Measurements from ENCODE around the gene SEPTIN7.

The SEPTIN7 gene

DNA sequence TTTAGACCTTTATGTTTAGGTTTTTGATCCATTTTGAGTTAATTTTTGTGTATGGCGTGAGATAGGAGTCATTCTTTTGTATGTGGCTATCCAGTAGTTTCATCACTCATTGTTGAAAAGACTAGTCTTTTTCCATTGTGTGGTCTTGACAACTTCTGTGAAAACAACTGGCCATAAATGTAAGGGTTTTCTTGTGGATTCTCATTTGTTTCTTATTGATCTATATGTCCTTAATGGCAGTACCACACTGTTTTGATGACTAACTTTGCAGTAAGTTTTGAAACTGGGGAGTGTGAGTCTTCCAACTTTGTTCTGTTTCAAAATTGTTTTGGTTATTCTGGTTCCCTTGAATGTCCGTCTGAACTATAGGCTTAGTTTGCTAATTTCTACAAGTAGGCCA is 16.3 kb downstream of the SEPTIN7 start:
- H2AFZ ChIP-seq: no peak overlapping the region
- no peak overlapping the region for H3K27ac ChIP-seq
- TF ChIP-seq, protein P1, sequence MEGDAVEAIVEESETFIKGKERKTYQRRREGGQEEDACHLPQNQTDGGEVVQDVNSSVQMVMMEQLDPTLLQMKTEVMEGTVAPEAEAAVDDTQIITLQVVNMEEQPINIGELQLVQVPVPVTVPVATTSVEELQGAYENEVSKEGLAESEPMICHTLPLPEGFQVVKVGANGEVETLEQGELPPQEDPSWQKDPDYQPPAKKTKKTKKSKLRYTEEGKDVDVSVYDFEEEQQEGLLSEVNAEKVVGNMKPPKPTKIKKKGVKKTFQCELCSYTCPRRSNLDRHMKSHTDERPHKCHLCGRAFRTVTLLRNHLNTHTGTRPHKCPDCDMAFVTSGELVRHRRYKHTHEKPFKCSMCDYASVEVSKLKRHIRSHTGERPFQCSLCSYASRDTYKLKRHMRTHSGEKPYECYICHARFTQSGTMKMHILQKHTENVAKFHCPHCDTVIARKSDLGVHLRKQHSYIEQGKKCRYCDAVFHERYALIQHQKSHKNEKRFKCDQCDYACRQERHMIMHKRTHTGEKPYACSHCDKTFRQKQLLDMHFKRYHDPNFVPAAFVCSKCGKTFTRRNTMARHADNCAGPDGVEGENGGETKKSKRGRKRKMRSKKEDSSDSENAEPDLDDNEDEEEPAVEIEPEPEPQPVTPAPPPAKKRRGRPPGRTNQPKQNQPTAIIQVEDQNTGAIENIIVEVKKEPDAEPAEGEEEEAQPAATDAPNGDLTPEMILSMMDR (IDR thresholded peaks at IDR 0.05): no peak
- no peaks in the 10 kb centered on the region for H3K36me3 ChIP-seq (ENCODE audit: control insufficient read depth, insufficient read depth, low read length)
- no peaks in the 10 kb centered on the region for H3K27me3 ChIP-seq (ENCODE audit: control insufficient read depth, insufficient read depth, low read length)
- no peaks in the 10 kb centered on the region for H3K4me1 ChIP-seq
- H3K9me3 ChIP-seq (ENCODE audit: control insufficient read depth, low read length): no peaks in the 10 kb centered on the region
- peaks cover 51% of the 10 kb centered on the region for H3K79me2 ChIP-seq
- H3K9ac ChIP-seq: no peak overlapping the region
- no peak overlapping the region for H3K4me3 ChIP-seq (ENCODE audit: low read depth, low read length)
- H3K4me2 ChIP-seq (ENCODE audit: low read length): no peak overlapping the region

- Histone ChIP-seq H3K27me3 (ENCODE audit: control insufficient read depth, insufficient read depth, low read length) (no peaks in the 10 kb centered on the region), H2AFZ (no peak overlapping the region), H3K4me3 (ENCODE audit: low read depth, low read length) (no peak overlapping the region), H3K79me2 (peaks cover 55% of the 10 kb centered on the region), H3K4me2 (ENCODE audit: low read length) (no peak overlapping the region), H3K9ac (no peak overlapping the region), H3K27ac (no peak overlapping the region), H3K36me3 (ENCODE audit: control insufficient read depth, insufficient read depth, low read length) (no peaks in the 10 kb centered on the region), H3K4me1 (no peaks in the 10 kb centered on the region), H3K9me3 (ENCODE audit: control insufficient read depth, low read length) (no peaks in the 10 kb centered on the region)
- TF ChIP-seq, protein P1 (IDR thresholded peaks at IDR 0.05): no peak
Measured at GRCh38 chr7:35817930-35818329, 17.1 kb downstream of the SEPTIN7 start.

- Histone ChIP-seq H3K79me2 (peaks cover 53% of the 10 kb centered on the region), H2AFZ (no peak overlapping the region), H3K9ac (no peak overlapping the region), H3K27ac (no peak overlapping the region), H3K4me1 (peaks cover 3% of the 10 kb centered on the region), H3K27me3 (ENCODE audit: control insufficient read depth, insufficient read depth, low read length) (no peaks in the 10 kb centered on the region), H3K4me2 (ENCODE audit: low read length) (no peak overlapping the region), H3K9me3 (ENCODE audit: control insufficient read depth, low read length) (no peaks in the 10 kb centered on the region), H3K4me3 (ENCODE audit: low read depth, low read length) (no peak overlapping the region), H3K36me3 (ENCODE audit: control insufficient read depth, insufficient read depth, low read length) (no peaks in the 10 kb centered on the region)
- TF ChIP-seq, protein P1 (IDR thresholded peaks at IDR 0.05): no peak
Measured at GRCh38 chr7:35818513-35818912, 17.7 kb downstream of the SEPTIN7 start.

- Histone ChIP-seq H3K9ac (no peak overlapping the region), H3K27me3 (ENCODE audit: control insufficient read depth, insufficient read depth, low read length) (no peaks in the 10 kb centered on the region), H2AFZ (no peak overlapping the region), H3K9me3 (ENCODE audit: control insufficient read depth, low read length) (no peaks in the 10 kb centered on the region), H3K27ac (no peak overlapping the region), H3K79me2 (peaks cover 55% of the 10 kb centered on the region), H3K4me3 (ENCODE audit: low read depth, low read length) (no peak overlapping the region), H3K36me3 (ENCODE audit: control insufficient read depth, insufficient read depth, low read length) (no peaks in the 10 kb centered on the region), H3K4me1 (peaks cover 5% of the 10 kb centered on the region), H3K4me2 (ENCODE audit: low read length) (no peak overlapping the region)
- TF ChIP-seq, protein P1 (IDR thresholded peaks at IDR 0.05): no peak
Measured at GRCh38 chr7:35819310-35819709, 18.5 kb downstream of the SEPTIN7 start.

DNA sequence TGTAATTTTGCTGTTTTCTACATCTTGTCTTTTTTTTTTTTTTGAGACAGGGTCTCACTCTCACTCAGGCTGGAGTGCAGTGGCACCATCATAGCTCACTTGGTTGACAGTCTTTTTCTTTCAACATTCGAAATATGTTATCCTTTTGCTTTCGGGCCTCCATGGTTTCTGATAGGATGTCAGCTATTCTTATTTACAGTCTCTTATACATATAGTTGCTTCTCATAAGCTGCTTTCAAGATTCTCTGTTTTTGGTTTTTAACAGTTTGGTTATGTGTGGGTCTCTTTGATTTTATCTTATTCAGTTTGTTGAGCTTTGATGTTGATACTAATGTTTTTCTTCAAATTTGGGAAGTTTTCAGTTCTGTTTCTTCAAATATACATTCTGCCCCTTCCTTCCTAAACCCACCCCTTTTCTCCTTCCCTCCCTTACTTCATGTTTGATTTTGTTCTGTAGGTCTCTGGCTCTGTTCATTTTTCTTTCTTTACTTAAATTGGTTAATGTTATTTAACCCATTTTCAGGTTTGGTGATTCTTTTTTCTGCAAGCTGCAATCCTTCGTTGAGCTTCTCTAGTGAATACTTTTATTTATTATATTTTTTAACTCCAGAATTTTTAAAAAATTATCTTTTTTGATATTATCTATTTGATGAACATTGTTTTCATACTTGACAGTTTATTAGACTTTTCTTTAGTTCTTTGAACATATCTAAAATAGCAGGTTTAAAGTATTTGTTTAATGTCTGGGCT is 19.3 kb downstream of the SEPTIN7 start:
- no peak overlapping the region for H3K4me2 ChIP-seq (ENCODE audit: low read length)
- no peaks in the 10 kb centered on the region for H3K36me3 ChIP-seq (ENCODE audit: control insufficient read depth, insufficient read depth, low read length)
- no peaks in the 10 kb centered on the region for H3K9me3 ChIP-seq (ENCODE audit: control insufficient read depth, low read length)
- peaks cover 58% of the 10 kb centered on the region for H3K79me2 ChIP-seq
- H3K4me1 ChIP-seq: peaks cover 5% of the 10 kb centered on the region
- H2AFZ ChIP-seq: no peak overlapping the region
- no peak overlapping the region for H3K4me3 ChIP-seq (ENCODE audit: low read depth, low read length)
- H3K27me3 ChIP-seq (ENCODE audit: control insufficient read depth, insufficient read depth, low read length): no peaks in the 10 kb centered on the region
- H3K27ac ChIP-seq: no peak overlapping the region
- TF ChIP-seq, protein P1 (IDR thresholded peaks at IDR 0.05): no peak
- H3K9ac ChIP-seq: no peak overlapping the region
